ENCODE results near the gene OR4A5. TPM values are rescaled to one million over a fixed set of nuclear protein-coding genes. Genes with fewer than 3 reads are reported as not detected.
"Not testable (repeated sequence)": the region's sequence is repeated elsewhere in the genome, so short reads cannot be mapped to it uniquely, and the experiment has no call there.

OR4A5 gene, protein sequence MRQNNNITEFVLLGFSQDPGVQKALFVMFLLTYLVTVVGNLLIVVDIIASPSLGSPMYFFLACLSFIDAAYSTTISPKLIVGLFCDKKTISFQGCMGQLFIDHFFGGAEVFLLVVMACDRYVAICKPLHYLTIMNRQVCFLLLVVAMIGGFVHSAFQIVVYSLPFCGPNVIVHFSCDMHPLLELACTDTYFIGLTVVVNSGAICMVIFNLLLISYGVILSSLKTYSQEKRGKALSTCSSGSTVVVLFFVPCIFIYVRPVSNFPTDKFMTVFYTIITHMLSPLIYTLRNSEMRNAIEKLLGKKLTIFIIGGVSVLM
- not detected for total RNA-seq

DNA sequence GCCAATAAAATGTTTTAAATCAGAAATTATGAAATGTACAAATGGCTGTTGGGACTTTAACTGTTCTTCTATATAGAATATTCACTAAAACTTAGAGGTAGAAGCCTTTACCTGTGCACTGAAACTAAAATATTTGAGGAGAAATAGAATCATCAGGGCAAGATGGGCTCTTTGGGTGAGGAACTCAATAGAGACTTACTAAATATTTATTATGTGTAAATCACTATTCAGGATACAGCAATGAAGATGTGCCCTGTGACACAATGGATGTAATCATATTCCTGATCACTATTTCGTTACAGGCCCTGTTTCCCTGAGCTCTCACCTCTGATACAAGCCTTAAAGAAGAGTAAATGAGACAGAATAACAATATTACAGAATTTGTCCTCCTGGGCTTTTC is at the start of gene OR4A5:
Gene OR4A5 (plus strand): TSS at position 301 of the 400 bp plus-strand sequence. CDS start 53 bp downstream, at position 354.
- not testable (repeated sequence) for DNase-seq

DNA sequence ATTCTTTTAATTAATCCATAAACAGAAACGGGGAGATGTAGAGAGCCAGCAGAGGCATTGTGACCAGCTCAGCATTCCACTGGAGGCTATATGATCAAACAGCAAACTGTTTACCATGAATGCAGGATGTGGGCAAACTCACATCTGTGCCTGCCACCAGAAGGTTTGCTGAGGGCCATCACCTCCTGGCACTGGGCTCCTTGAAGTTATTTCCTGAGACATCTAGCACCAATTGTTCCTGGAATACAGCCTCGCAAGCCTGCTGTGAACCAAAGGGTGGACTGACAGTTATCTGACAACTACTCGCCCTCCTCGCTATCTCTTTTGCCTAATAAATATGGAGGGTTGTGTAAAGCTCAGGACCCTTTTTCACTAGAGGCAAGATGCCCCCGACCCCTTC is 13.5 kb downstream of the OR4A5 start:
- not testable (repeated sequence) for DNase-seq

Other genes starting within 250 kb of the OR4A5 start
- not detected for gene OR4C46, start 102.8 kb upstream of the OR4A5 start, total RNA-seq